Stimulated activated CD4-positive, alpha-beta T cell treated with anti-CD3 and anti-CD28 coated beads, Interleukin-4, amount 100 ng/mL, for 1 hour (primary cell): Measurements from ENCODE around the gene TBCCD1.
"Not testable (repeated sequence)": the region's sequence is repeated elsewhere in the genome, so short reads cannot be mapped to it uniquely, and the experiment has no call there.

Experiments
- DNase-seq: peaks from one replicate; pipeline ENCODE4 v3.0.0-alpha.2; 2020

TBCCD1 gene

GRCh38 chr3:186544281-186544680 lies 22.9 kb downstream of the TBCCD1 start, which contains the start of gene CRYGS:
Gene CRYGS (minus strand): TSS chr3:186544380. CDS start chr3:186544326, 54 bp downstream.
- DNase-seq = no peak

- no peak for DNase-seq
Observed at GRCh38 chr3:186540835-186541226, 26.3 kb downstream of the TBCCD1 start.

GRCh38 chr3:186540221-186540834 lies 26.8 kb downstream of the TBCCD1 start:
- DNase-seq = peak; percentile 75

GRCh38 chr3:186538779-186539178 lies 28.4 kb downstream of the TBCCD1 start:
- no peak for DNase-seq

GRCh38 chr3:186536883-186537844 lies 30.0 kb downstream of the TBCCD1 start:
- no peak for DNase-seq

GRCh38 chr3:186534113-186534669 lies 32.9 kb downstream of the TBCCD1 start:
- peak; percentile 16 for DNase-seq

- no peak for DNase-seq
Observed at GRCh38 chr3:186532598-186533072, 34.5 kb downstream of the TBCCD1 start.

- not testable (repeated sequence) for DNase-seq
Observed at GRCh38 chr3:186531694-186532093, 35.4 kb downstream of the TBCCD1 start.

GRCh38 chr3:186530415-186530814 lies 36.7 kb downstream of the TBCCD1 start:
- no peak for DNase-seq

GRCh38 chr3:186529201-186529999 lies 37.7 kb downstream of the TBCCD1 start:
- no peak for DNase-seq

GRCh38 chr3:186526256-186526606 lies 40.9 kb downstream of the TBCCD1 start:
- no peak for DNase-seq

- DNase-seq = no peak
Observed at GRCh38 chr3:186525369-186526255, 41.5 kb downstream of the TBCCD1 start.

GRCh38 chr3:186524616-186525015 lies 42.5 kb downstream of the TBCCD1 start:
- DNase-seq = no peak

- no peak for DNase-seq
Observed at GRCh38 chr3:186523434-186523833, 43.7 kb downstream of the TBCCD1 start.

GRCh38 chr3:186523022-186523421 lies 44.1 kb downstream of the TBCCD1 start:
- DNase-seq = no peak

- no peak for DNase-seq
Observed at GRCh38 chr3:186520957-186521842, 45.9 kb downstream of the TBCCD1 start.

- no peak for DNase-seq
Observed at GRCh38 chr3:186520431-186520830, 46.7 kb downstream of the TBCCD1 start.

- DNase-seq = peak; percentile 57
Observed at GRCh38 chr3:186519021-186519658, 48.0 kb downstream of the TBCCD1 start.

GRCh38 chr3:186517218-186517617 lies 49.9 kb downstream of the TBCCD1 start:
- DNase-seq = no peak

GRCh38 chr3:186516646-186517045 lies 50.5 kb downstream of the TBCCD1 start:
- no peak for DNase-seq
